22Rv1 (cell line): ENCODE data around the gene NOX5.

ENCODE experiments used
- H3K27ac ChIP-seq: fragments of 450-650 bp; 2 replicates; pipeline ENCODE4 v1.5.1; 2017
- ZFX ChIP-seq: fragments of 450-650 bp; IDR thresholded peaks from 2 replicates; pipeline ENCODE4 v1.6.1; 2017; ENCODE audit warnings: antibody characterized with exemption, borderline replicate concordance
- TF ChIP-seq, protein P1 (sequence below): fragments of 450-650 bp; IDR thresholded peaks from 2 replicates; pipeline ENCODE4 v1.5.1; 2017; ENCODE audit warnings: mild to moderate bottlenecking

NOX5 gene

DNA sequence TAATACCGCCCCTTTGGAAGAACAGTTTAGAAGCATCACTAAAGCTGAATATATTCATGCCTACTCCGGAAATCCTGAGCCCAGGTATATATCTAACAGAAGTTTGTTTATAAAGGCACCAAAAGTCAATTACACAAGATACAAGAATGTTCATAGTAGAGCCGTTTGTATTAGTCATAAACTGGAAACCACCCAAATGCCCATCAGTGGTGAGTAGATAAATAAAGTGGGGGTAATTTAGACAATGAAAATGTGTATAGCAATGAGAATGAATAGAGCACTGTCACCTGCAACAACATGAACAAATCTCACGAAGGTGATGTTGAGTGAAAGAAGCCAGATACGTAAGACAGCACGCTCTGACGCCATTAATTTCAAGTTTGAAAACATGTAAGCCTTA is 77.7 kb downstream of the NOX5 start:
- TF ChIP-seq, protein P1, sequence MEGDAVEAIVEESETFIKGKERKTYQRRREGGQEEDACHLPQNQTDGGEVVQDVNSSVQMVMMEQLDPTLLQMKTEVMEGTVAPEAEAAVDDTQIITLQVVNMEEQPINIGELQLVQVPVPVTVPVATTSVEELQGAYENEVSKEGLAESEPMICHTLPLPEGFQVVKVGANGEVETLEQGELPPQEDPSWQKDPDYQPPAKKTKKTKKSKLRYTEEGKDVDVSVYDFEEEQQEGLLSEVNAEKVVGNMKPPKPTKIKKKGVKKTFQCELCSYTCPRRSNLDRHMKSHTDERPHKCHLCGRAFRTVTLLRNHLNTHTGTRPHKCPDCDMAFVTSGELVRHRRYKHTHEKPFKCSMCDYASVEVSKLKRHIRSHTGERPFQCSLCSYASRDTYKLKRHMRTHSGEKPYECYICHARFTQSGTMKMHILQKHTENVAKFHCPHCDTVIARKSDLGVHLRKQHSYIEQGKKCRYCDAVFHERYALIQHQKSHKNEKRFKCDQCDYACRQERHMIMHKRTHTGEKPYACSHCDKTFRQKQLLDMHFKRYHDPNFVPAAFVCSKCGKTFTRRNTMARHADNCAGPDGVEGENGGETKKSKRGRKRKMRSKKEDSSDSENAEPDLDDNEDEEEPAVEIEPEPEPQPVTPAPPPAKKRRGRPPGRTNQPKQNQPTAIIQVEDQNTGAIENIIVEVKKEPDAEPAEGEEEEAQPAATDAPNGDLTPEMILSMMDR, result no peak
- no peak overlapping the region for H3K27ac ChIP-seq

DNA sequence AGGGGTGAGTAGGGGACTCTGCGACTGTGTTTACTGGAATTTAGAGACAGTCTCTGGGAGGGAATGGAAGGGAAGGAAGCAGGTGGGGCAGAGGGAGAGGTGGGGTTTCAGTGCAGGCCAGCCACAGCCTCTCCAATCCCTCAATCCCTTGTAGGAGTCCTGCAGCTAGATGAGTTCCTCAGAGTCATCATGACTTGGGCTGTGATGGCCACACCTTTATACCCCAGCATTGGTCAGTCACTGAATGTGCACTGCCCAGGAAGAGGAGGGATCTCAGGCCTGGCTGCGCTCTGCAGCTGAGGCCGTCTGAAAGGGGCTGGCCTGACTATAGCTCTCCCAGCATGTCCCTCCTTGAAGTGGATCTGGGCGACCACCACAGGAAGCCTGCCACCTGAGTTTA is 78.6 kb downstream of the NOX5 start:
- no peak for TF ChIP-seq ZFX
- TF ChIP-seq, protein P1, result no peak

DNA sequence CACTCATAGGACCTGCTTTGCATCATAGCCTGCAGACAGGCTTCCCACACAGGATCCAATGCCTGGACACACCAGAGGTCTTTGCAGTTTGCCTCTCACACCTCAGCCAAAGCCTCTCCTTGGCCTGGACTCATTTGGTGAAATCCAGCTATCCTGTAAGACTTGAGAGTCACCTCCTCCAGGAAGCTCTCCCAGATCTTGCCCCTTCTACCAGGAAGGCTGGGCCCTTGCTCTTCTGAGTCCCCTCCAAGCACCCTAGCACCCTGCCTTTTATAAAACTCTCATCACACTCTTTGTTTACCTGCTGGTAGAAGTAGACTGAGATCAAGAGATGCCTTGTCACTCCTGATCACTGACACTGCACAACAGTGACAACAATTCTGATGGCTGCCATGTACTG is 79.1 kb downstream of the NOX5 start:
- no peak overlapping the region for H3K27ac ChIP-seq
- TF ChIP-seq, protein P1, result no peak
- TF ChIP-seq ZFX, result no peak

More for the DNA sequence above, 78.6 kb downstream of the NOX5 start:
- no peak overlapping the region for H3K27ac ChIP-seq

DNA sequence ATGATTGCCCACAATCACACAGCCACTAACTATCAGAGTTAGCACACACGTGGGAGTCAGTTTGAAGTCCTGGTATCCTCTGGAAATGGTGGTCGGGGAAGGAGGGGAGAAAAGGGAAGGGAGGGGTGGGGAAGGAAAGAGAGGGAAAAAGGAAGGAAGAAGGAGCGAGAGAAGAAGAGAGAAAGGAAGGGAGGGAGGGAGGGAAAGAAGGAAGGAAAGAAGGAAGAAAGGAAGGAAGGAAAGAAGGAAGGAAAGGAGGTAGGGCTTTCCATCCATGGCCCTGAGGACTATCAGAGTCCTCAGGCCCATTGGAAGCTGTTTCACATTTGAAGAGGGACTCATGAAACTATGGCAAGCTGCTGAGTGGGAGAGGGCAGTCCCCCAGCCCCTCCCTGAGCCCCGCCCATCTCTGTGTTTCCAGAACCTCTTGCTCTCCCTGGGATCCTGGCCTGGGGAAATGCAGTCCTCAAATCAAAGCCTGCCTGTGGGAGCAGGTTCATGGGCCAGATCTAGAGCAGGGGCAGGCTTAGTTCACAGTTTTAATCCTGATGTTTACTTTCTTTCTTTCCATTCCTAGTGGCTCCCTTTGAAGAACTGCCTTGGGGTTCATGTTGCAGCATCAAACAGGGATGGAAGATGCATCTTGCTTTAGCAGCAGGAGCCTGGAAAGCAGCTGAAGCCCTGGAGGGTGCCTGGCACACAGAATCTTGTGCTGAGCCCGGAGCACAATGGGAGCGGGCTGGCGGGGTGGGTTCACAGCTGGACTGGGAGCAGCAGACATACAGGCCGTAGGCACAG is 79.8 kb downstream of the NOX5 start:
- no peak overlapping the region for H3K27ac ChIP-seq
- TF ChIP-seq ZFX, result no peak
- TF ChIP-seq, protein P1, result no peak

DNA sequence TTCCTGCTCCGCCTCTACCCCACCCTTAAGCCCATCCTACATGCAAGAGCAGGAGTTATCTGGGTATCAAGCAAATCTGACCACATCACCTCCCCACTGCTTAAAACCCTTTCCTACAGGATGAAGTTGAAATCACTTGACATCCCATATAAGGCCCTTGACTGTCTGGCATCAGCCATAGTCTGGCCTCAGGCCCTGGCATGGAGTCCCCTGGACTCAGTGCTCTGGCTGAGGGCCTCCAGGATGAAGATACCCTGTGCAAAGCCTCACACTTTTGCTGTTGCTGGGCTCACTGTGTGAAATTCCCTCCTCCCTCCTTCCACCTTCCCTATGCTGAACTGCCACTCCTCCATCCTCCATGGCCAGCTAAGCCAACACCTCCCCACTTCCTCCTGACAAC is 80.8 kb downstream of the NOX5 start:
- no peak overlapping the region for H3K27ac ChIP-seq
- TF ChIP-seq ZFX, result no peak
- TF ChIP-seq, protein P1, result no peak

DNA sequence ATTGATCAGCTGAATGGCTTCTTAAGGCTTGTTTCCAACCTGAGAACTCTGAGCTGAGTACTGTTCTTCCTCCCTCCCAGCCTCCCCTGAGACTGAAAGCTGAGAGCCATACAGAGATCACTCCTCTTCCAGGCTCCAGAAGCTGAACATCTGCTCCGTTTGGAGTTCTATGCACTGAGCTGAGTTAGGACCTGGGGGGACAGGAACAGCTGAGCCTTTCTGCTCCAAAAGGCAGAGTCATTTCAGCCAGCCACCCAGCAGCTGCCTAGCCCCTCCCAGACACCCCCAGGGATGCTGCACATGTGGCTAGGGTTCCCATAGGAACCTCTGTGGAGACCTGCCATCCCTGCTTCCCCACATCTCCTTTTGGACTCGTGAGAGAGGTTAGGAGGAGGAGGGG is 81.7 kb downstream of the NOX5 start:
- TF ChIP-seq, protein P1, result no peak
- TF ChIP-seq ZFX, result no peak
- no peak overlapping the region for H3K27ac ChIP-seq

DNA sequence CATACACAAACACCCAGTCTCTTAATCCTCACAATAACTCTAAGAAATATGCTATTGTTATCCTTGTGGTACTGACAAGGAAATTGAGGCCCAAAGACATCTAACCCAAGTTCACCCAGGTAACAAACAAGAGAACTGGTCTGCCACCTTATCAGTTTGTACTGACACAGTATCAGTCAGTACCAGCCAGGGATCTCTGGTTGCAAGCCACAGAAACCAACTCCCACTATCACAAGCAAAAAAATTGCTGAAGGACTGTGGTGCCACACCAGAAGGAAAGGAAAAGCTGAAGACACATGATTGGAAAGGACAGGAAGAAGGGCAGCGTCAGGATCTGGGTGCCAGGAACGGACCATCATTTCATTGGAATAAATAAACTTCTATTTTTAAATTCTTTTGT is 82.1 kb downstream of the NOX5 start:
- H3K27ac ChIP-seq, result no peak overlapping the region
- no peak for TF ChIP-seq ZFX
- TF ChIP-seq, protein P1, result no peak
